GM19023 (cell line): ENCODE results near the gene HOXD4.

ENCODE experiments used
- ATAC-seq: cut with Tn5 transposase; IDR thresholded peaks from one replicate; pipeline ENCODE4 v1.9.1; 2021; ENCODE audit warnings: mild to moderate bottlenecking, moderate library complexity; ENCODE audit not compliant: unreplicated experiment

Gene HOXD4

DNA sequence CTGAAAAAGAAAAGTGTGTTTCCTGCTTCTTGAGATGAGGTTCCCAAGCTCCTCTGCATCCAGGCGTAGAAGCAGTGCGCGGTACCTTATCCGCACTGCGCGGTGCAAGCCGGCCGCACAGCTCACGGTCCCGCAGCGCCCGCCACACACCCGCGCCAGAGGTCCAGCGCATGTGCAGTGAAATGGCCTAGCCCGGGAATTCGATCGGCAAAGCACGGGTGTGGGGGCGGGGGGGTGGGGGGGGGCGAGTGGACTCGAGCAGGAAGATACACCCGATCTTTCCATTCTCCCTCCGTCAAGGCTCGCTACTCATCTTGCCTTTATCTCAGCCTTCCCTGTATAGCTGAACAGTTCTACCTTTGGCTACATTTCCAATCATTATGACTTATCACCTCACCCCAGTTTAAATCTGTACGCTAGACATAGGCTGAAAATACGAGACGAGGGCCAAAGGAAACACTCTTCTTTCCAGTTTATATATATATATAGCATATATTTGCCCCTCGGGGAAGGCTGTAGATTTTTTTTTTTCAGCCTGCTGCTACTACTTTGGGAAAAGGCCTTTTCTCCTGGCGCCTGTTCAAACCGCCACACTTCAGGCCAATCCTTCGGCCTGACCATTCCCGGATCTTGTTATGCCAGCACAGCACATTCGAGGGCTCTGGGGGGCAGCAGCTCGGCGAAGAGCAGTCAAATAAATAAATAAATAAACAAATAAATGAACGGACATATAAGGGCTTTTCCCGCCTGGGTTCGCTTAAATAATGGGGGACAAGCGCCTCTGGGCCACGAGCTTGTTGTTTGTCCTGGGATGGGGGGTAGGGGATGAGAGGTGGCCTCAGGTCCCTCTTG, 11.5 kb upstream of the HOXD4 start:
- ATAC-seq, result no peak

DNA sequence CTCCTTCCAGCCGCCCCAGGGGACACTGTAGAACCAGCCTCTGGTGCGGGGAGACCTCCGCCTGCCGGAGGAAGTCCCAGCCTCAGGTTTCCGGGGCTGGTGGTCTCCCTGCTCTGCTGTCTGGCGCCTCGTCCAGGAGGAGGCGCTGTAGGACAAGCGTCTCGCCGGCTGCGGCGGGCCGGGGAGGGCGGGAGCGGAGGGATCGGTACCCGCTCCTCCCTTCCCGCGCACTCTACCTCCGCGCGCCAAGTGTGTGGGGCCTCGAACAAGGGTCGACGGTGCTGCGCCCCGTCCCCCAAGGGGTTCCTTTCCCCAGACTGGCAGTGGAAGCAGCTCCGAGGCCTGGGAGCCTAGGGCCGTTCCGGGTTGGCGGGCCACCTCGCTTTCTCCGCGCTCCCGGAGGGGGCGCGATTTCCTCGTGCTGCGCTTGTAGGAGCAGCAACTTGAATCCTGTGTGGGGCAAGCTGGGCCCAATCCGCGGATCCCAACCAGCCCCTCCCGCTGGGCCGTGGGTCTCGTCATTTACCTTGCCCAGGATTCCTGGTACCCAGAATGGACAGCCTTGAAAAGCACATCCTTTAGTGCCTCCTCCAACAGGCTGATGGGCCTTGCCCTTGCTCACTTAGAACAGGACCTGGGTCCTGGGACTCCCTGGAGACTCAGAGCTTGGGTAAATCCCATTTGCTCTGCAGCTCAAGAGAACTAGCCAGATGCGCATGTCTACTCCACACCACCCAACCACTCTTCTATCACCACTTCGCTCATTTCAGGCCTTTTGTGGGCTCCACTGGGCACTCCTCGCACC, 10.6 kb upstream of the HOXD4 start:
- ATAC-seq, result peak; percentile 93

DNA sequence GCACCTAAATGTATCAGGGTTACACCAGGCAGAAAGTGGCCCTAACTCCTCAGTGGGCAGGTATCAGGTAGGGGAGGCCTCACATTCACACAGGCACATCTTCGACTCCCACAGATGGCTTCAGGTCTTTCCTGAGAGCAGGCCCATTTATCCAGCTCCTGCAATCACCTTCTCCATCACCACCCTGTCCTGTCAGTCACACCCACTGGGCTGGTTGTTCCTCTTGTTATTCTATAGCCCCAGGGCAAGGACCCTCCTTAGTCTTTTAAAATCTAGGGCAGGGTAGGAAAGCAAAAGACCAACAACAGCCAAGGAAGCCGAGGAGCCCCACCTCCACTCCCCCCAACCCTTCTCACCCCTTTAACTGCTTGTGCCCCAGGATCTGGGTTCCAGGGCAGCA, 9.1 kb upstream of the HOXD4 start:
- no peak for ATAC-seq

DNA sequence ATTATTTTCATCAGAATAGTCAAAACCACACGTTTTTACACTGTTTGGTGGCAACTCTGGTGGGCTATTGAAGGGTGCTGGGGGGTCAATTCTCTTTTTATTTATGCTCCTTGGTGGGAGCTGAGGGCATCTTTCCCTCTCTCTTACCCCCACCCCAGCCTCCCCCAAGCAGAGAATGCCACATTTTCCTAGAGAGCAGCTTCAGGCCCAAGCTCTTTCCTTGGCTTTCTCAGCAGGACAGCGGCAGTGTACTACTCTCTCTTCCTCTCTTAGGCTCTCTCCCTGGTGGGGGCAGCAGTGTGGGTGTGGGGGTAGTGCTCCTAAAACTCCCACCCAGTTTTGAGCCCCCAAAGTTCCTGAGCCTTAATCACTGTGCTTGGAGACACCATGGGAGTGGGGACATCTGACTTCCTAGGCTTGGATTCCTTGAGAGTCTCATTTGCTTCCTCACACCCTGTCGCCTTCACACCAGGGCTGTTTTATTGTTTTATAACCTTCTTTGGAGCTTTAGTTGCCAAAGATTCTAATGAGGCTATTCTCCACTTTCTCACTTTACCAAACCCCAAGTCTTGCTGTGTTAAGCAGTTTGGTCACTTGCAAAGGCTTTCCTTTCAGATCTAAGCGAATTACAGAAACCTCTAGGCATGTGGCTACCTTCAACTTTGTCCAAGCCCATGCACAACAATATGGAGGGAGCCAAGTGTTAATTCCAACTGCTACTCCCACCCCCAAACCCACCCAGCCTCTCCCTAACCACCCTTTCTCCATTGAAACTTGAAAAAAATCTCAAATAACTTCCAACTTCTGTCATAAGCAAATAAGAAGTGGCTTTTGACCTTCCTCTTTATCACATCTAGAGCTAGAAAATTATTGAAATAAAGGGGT, 6.0 kb upstream of the HOXD4 start:
- no peak for ATAC-seq

DNA sequence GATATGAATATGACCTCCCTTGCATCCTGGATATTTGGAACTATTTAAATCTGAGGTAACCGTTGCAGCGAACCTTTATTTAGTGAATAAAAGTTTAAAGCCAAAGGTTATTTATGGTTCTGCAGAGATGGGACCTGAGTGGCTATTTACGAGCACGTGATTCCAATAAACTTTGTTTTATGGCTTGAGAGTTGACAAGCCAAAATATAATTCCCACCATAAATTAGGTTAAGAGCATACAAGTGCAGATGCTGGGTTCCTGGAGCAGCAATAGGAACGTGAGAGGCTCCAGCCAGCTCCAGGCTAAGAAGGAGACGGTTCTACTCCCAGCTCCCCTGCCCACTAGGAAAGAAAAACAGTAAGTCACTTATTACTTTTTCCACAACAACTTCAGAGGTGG, 5.2 kb upstream of the HOXD4 start:
- ATAC-seq, result no peak

DNA sequence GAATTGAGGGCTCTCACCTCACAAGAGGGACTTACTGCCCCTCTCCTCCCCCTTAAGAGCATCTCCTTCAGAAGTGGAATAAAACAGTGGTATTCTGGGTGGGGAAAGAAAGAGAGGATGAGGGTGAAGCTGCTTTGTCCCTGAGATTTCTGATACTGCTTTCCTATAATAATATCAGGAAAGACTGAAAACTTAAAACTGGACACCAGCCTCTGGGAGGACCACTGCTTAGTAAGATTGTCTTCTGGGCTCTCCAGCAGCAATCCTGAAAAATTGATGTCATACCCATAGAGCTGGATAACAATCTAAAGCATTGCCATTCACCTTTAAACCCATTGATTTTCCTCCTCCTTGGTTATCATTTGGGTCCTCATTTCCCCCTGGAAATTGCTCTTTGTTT, 4.7 kb upstream of the HOXD4 start:
- ATAC-seq, result no peak

DNA sequence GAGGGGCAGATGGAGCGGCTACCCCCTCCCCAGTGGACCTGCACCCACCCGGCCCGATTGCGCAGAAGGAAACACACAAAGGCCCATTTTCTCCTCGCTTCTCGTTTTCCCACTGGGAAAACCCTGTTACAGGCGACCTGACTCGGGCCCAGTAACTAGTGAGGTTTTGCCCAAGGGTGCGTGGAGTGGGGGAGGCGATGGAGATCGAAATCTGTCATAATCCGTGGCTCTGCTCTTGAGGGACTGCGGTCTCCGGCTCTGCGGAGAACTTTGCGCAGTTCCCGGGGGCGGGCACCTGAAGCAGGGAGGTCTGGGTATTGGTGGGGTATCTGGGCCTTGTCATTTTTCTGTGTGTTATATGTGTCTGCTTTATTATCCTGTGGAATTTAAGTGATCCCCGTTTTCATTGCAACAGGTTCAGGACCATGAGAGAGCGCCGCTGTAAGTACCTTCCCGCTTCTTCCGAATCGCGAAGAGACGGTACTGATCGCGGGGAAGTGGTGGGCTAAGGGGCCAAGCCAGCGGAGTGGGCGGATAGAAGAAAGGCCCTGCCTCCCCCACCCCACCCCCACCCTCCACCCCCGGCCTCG, 4.0 kb upstream of the HOXD4 start:
- no peak for ATAC-seq

DNA sequence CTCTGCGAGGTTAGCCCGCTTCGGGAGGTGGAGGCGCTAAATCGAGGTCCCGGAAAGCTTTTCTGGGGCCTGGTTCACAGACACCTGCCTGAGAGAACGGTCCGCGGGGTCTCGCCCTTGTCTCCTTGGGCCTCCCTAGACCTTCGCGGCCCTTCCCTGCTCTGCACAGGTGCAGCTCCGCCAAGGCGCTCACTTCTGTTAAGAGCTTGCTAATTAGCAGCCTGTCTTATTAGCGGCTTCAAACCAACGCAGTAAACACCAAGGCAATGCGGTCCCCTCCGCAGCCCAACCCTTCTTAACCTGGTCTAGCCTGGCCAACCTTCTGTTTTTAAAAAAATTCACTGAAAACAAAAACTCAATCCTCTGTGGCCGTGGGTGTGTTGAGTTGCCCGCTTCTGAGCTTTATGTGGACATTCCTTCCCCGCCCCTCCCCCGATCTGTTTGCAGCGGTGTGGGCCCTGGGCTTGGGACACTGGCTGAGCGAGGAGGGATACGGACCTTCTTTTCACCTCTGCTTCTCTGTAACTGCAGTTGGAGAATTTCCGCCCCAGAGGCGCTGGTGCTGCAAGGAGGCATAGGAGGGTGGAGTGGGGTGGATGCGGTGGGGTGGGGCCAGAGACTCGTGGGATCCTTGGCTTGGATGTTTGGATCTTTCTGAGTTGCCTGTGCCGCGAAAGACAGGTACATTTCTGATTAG, 3.4 kb upstream of the HOXD4 start:
- no peak for ATAC-seq

DNA sequence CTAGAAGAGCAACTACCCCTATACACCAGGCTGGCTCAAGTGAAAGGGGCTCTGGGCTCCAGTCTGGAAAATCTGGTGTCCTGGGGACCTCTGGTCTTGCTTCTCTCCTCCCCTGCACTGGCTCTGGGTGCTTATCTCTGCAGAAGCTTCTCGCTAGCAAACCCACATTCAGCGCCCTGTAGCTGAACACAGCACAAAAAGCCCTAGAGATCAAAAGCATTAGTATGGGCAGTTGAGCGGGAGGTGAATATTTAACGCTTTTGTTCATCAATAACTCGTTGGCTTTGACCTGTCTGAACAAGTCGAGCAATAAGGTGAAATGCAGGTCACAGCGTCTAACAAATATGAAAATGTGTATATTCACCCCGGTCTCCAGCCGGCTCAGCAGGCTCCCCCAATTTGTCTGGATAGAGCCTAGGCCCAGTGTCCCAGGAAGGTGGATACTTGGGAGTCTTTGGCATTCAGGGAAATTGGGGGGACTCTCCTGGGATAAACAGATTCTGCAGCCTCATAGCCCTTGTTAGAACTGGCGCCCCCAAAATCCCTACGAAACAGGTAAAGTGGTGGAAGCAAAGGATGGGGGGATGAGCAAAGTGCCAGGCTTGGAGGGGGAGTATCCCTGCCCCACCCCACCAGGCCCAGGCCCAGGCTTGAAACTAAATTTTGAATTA, 2.5 kb upstream of the HOXD4 start:
- ATAC-seq, result no peak

DNA sequence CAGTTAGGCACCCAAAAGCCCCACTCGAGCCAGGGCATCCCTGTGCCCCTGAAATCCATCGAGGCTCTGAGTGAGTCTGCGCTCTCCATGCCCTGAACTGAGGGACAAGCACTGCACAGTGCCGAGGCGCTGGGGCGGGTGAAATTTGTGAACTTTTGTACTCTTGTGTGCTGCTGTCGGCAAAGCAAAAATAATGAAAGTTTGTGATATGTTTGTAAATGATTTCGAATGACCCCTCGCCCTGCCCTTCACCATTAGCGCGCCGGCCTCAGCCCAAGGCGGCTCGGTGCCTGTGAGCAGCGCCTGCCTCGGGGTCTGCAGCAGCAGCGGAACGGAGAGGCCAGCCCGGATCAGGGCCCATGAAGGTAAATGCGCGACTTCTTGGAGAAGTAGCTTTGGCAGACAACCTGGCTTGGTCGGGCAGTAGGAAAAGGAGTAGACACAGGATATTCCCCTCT, 1.8 kb upstream of the HOXD4 start:
- ATAC-seq, result no peak

DNA sequence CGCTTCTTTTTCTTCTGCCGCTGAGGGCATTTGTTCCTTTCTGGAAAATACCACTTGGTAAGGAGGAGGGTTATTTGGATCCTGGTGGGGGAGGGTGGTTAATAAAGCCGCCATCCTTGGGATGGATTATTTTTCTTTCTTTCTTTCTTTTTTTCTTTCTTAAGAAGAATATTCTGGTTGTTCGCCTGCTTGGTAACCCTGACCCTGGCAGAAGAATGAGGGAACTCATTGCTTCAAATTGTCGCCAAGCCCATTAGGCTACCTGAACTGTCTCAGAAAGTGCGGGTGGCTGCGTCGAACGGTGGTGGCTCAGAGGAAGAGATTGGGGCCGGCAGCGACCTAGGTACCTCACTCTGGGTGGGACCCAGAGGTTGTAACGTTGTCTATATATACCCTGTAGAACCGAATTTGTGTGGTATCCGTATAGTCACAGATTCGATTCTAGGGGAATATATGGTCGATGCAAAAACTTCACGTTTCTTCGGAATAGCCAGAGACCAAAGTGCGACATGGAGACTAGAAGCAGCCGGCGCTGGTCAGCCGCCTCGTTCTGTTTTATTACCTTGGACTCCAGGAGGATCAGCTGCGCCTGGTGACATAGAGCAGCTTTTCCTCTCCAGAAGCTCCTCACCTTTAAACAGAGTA, 1.3 kb upstream of the HOXD4 start:
- no peak for ATAC-seq

DNA sequence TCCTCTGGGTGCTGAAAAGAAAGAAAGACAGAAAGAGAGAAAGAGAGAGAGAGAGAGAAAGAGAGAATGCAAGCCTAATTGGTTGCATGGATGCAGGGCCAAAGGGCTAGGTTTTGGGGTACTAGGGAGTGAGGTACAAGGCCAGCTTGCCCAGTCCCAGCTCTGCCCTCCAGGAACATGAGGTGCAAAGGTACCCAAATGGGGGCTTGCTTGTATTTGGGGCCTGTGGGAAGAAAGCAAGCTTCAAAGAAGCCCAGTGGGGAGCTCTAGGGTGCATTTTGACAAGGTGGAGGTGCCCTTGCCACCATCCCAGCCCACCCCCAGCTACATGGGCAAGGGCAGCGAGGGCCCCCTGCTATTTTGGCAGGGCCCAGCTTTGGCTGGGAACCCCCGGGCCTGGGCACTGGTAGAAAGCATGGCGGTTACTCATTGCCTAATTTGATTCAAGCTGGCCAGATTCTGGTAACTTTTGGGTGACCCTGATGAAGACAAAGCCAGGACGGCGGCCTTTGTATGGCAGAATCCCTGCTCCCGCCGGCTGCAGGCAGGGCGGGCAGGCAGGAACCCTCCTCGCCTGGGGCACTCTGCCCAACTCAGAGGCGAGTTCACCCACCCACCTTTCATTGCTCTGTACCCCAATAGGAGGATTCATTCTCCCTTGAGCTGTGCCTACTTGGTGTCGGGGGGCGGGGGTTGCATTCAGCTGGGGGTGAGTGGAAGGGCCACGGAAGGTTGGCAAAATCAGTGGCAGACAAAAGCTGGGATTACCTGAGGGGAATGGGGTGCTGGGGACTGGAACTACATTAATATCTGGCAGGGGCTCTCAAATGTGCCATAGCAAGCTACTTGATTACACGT, 537 bp upstream of the HOXD4 start:
- no peak for ATAC-seq

DNA sequence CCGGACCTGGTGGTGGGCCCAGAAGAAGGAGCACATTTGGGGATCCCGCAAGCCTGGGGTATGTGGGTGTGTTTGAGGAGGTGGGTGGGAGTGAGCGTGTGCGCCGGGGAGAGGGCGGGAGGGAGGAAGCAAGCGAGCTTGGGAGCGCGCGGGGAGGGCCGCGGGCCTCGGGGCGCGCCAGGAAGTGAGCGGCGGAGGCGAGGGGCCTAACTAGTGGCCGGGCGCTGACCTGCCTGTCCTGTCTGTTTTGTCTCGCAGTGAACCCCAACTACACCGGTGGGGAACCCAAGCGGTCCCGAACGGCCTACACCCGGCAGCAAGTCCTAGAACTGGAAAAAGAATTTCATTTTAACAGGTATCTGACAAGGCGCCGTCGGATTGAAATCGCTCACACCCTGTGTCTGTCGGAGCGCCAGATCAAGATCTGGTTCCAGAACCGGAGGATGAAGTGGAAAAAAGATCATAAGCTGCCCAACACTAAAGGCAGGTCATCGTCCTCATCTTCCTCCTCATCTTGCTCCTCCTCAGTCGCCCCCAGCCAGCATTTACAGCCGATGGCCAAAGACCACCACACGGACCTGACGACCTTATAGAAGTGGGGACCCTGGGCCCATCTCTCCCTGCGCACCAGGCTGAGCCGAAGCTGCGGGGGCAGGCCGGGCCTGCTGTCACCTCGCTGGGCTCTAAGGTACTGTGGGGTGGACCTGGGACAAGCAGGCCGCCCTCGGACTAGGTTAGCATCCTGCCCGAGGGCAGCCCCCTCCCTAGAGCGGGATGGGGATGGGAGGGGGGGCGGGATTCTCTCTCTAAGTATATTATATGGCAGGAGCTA, 1.2 kb downstream of the HOXD4 start:
- ATAC-seq, result no peak

DNA sequence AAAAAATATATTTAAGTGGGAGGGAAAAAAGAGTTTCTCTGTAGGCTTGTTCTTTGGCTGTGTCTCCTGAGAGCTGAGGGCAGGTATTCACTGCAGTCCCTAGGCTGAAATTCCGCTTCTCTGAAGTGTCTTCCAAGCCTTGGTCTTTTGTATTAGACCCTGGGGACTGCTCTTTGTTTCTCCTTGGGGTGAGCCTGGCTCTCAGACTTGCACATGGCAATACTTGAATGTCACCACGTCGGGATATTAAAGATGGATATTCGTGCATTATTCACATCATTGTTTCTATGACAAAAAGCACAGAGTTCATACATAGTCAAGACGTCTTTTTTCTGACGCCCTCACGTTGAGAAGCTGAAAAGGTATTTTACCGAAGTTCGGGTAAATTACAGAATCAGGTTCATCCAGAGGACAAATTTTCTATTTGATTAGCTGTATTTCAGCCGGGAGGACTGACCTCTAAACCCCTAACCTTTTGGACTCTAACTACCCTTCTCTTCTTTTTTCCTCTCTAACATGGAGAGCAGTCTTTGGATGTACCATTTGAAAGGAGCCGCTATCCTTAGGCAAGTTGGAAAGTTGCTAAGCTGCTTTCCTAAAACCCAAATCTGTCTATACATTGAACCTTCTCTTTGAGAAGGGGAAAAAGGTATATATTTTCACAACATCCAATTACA, 3.4 kb downstream of the HOXD4 start:
- no peak for ATAC-seq

DNA sequence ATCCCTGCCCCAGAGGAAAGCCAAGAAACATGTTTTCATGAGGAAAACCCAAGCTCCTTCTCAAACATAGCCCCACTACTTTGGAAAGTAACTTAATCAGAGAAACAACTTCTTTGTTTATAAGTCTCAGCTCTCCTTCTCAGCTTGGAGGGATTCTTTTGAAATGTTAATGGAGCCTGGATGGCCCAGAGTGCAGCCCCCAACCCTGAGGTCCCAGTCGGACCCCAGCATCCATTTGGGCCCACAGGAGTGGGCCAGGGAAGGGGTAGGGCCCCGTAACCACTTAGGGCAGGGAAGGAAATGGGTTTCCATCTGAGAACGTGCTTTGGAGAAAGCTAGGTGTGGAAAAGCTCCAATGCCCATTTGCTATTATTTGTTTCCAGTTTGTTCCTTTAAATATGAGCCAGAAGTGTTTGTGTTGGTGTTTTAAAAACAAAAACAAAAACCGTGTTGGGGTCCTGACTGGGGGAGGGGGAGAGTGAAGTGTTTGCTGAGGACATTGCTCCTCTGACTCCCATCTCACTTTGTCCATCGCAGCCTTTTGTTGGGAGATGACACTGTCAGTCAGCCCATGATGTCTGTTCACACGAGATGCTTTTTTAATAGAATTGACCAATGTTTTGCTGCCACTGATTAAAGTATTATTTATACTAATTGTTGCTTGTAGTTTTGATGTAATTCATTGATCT, 4.2 kb downstream of the HOXD4 start:
- ATAC-seq, result no peak

DNA sequence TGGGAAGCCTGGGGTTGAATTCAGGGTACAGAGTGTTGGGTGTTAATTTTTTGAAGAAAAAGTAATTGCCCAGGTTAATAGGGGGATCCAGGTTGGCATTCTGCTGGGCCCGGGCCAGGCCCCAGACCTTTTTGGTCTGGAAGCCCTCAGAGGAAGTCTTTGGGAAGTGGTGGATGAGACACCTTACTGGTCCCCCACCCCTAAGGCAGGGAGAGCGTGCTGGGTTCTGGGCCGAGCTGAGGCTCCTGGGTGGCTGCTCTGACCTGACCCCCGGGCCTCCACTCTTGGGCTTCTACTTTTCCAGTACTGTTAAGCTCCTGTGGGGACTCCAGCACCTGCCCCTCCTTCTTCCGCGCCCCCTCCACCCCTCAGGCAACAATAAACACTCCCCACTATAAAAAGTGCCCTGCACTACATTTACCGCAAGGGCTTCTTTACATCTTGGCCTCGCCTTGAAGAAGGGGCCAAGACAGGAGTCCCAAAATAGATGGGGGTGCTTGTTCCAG, 5.0 kb downstream of the HOXD4 start:
- no peak for ATAC-seq
